Measurements from ENCODE around the gene YIPF1. TPM values are rescaled to one million over a fixed set of nuclear protein-coding genes. Genes with fewer than 3 reads are reported as not detected.
A peak's percentile ranks its signal among the peaks of the same experiment; 100 is the strongest.

Gene YIPF1
- total RNA-seq, 1 donor from 2014 or later: 27.1 TPM

DNA sequence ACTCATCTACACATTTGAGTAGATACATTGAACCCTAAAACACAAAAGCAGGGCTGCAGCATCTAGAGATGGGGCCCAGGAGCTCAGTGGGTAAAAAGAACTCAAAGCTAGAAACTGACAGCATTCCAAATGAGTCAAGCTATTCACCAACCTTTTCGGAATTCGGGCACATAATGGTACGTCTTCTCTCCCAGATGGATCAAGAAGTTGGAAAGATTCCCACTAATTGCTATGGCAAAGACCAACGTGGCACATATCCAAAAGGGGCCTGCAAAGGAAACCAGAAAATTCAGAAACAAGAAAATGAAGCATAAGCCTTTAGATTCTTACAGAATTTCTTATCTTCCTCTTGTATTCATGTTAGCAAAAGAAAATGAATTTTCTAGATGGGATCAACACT is 18.4 kb downstream of the YIPF1 start:
- no peak for FAIRE-seq
- Histone ChIP-seq H3K9ac (ENCODE audit: low read length) (no peak overlapping the region), H2AFZ (ENCODE audit: low read depth, low read length) (no peak overlapping the region), H3K4me2 (ENCODE audit: low read length) (no peak overlapping the region), H3K36me3 (ENCODE audit: insufficient read depth, low read length) (peaks cover 4% of the 10 kb centered on the region), H3K79me2 (ENCODE audit: insufficient read depth, low read length) (no peaks in the 10 kb centered on the region), H3K4me1 (ENCODE audit: insufficient read depth, low read length) (peaks cover 4% of the 10 kb centered on the region), H3K4me3 (ENCODE audit: insufficient read depth, low read depth, low read length) (no peak overlapping the region), H4K20me1 (ENCODE audit: insufficient read depth, low read length) (no peaks in the 10 kb centered on the region), H3K27ac (ENCODE audit: low read depth, low read length) (no peak overlapping the region), H3K27me3 (ENCODE audit: insufficient read depth, low read length) (no peaks in the 10 kb centered on the region), H3K9me3 (ENCODE audit: insufficient read depth, low read depth, low read length) (no peaks in the 10 kb centered on the region)
- peaks cover 24% of the 10 kb centered on the region for H3K36me3 Mint-ChIP-seq (ENCODE audit: low read depth, unreplicated experiment)
- TF ChIP-seq EZH2 (IDR thresholded peaks at IDR 0.05; ENCODE audit: insufficient read depth, low read length): no peak
- TF ChIP-seq, protein P1, sequence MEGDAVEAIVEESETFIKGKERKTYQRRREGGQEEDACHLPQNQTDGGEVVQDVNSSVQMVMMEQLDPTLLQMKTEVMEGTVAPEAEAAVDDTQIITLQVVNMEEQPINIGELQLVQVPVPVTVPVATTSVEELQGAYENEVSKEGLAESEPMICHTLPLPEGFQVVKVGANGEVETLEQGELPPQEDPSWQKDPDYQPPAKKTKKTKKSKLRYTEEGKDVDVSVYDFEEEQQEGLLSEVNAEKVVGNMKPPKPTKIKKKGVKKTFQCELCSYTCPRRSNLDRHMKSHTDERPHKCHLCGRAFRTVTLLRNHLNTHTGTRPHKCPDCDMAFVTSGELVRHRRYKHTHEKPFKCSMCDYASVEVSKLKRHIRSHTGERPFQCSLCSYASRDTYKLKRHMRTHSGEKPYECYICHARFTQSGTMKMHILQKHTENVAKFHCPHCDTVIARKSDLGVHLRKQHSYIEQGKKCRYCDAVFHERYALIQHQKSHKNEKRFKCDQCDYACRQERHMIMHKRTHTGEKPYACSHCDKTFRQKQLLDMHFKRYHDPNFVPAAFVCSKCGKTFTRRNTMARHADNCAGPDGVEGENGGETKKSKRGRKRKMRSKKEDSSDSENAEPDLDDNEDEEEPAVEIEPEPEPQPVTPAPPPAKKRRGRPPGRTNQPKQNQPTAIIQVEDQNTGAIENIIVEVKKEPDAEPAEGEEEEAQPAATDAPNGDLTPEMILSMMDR (IDR thresholded peaks at IDR 0.05; ENCODE audit: insufficient read depth, low read depth, low read length): no peak
- DNase-seq (ENCODE audit: low read depth): peak; percentile 6
- H3K27me3 Mint-ChIP-seq (ENCODE audit: low read depth, unreplicated experiment): no peaks in the 10 kb centered on the region
- no peak overlapping the region for H3K4me3 Mint-ChIP-seq (ENCODE audit: unreplicated experiment)
- H3K9me3 Mint-ChIP-seq (ENCODE audit: unreplicated experiment): no peaks in the 10 kb centered on the region
- H3K27ac Mint-ChIP-seq (ENCODE audit: unreplicated experiment): no peak overlapping the region
- no peaks in the 10 kb centered on the region for H3K4me1 Mint-ChIP-seq (ENCODE audit: low read depth, unreplicated experiment)

DNA sequence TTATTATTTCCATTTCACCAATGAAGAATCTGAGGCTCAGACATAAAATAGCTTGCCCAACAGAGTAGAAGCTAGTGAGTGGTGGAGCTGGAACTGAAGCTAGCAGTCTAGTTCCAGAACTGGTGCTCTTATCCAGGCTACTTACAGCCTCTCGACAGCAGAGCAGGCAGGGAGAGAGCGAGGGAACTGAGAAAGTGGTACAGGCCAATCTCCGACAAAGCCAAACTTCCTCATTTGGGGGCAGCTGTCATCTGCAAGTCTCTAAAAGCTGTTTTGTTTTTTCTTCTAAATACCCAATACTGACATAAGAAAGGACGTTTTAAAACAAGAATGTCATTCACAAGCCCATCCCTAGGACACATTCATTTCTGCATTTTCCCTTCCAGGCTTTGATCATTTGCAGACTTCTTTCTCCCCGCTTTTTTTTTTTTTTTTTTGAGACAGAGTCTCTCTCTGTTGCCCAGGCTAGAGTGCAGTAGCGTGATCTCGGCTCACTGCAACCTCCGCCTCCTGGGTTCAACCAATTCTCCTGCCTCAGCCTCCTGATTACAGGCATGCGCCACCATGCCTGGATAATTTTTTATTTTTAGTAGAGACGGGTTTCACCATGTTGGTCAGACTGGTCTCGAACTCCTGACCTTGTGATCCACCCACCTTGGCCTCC is 20.0 kb downstream of the YIPF1 start:
- Histone ChIP-seq H3K4me1 (ENCODE audit: insufficient read depth, low read length) (peaks cover 4% of the 10 kb centered on the region), H3K9ac (ENCODE audit: low read length) (no peak overlapping the region), H3K79me2 (ENCODE audit: insufficient read depth, low read length) (no peaks in the 10 kb centered on the region), H3K36me3 (ENCODE audit: insufficient read depth, low read length) (peaks cover 4% of the 10 kb centered on the region), H3K27me3 (ENCODE audit: insufficient read depth, low read length) (no peaks in the 10 kb centered on the region), H4K20me1 (ENCODE audit: insufficient read depth, low read length) (no peaks in the 10 kb centered on the region), H2AFZ (ENCODE audit: low read depth, low read length) (no peak overlapping the region), H3K9me3 (ENCODE audit: insufficient read depth, low read depth, low read length) (no peaks in the 10 kb centered on the region), H3K4me2 (ENCODE audit: low read length) (no peak overlapping the region), H3K27ac (ENCODE audit: low read depth, low read length) (no peak overlapping the region), H3K4me3 (ENCODE audit: insufficient read depth, low read depth, low read length) (no peak overlapping the region)
- no peaks in the 10 kb centered on the region for H3K9me3 Mint-ChIP-seq (ENCODE audit: unreplicated experiment)
- H3K36me3 Mint-ChIP-seq (ENCODE audit: low read depth, unreplicated experiment): peaks cover 21% of the 10 kb centered on the region
- DNase-seq (ENCODE audit: low read depth) (no peak), FAIRE-seq (no peak)
- H3K27me3 Mint-ChIP-seq (ENCODE audit: low read depth, unreplicated experiment): no peaks in the 10 kb centered on the region
- no peaks in the 10 kb centered on the region for H3K4me1 Mint-ChIP-seq (ENCODE audit: low read depth, unreplicated experiment)
- H3K27ac Mint-ChIP-seq (ENCODE audit: unreplicated experiment): no peak overlapping the region
- TF ChIP-seq EZH2 (IDR thresholded peaks at IDR 0.05; ENCODE audit: insufficient read depth, low read length): no peak
- TF ChIP-seq, protein P1 (IDR thresholded peaks at IDR 0.05; ENCODE audit: insufficient read depth, low read depth, low read length): no peak
- no peak overlapping the region for H3K4me3 Mint-ChIP-seq (ENCODE audit: unreplicated experiment)

DNA sequence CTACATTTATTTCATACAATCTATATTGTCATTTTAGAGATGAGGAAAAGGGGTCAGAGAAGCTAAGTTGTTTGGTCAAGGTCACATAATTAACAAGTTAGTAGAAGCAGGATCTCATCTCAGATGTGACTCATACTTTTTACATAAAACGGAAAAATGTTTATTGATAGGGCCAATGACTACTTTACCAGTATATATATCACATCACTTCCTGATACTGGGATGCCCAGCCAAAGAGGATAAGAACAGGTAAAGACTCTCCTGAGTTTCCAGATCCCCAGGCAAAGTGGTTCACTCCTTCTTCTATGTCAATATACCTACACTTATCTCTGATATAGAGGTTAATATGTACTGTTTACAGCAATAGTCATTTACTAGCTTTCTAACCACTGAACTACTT is 21.0 kb downstream of the YIPF1 start:
- H3K9ac ChIP-seq (ENCODE audit: low read length): no peak overlapping the region
- DNase-seq (ENCODE audit: low read depth): no peak
- H3K9me3 ChIP-seq (ENCODE audit: insufficient read depth, low read depth, low read length): no peaks in the 10 kb centered on the region
- no peaks in the 10 kb centered on the region for H3K79me2 ChIP-seq (ENCODE audit: insufficient read depth, low read length)
- Mint-ChIP-seq H3K9me3 (ENCODE audit: unreplicated experiment) (no peaks in the 10 kb centered on the region), H3K27ac (ENCODE audit: unreplicated experiment) (no peak overlapping the region), H3K4me1 (ENCODE audit: low read depth, unreplicated experiment) (no peaks in the 10 kb centered on the region), H3K36me3 (ENCODE audit: low read depth, unreplicated experiment) (peaks cover 21% of the 10 kb centered on the region), H3K27me3 (ENCODE audit: low read depth, unreplicated experiment) (no peaks in the 10 kb centered on the region), H3K4me3 (ENCODE audit: unreplicated experiment) (no peak overlapping the region)
- H3K27ac ChIP-seq (ENCODE audit: low read depth, low read length): no peak overlapping the region
- no peak overlapping the region for H3K4me2 ChIP-seq (ENCODE audit: low read length)
- H3K4me3 ChIP-seq (ENCODE audit: insufficient read depth, low read depth, low read length): no peak overlapping the region
- H2AFZ ChIP-seq (ENCODE audit: low read depth, low read length): no peak overlapping the region
- H4K20me1 ChIP-seq (ENCODE audit: insufficient read depth, low read length): no peaks in the 10 kb centered on the region
- FAIRE-seq: no peak
- no peak for TF ChIP-seq EZH2 (IDR thresholded peaks at IDR 0.05; ENCODE audit: insufficient read depth, low read length)
- TF ChIP-seq, protein P1 (IDR thresholded peaks at IDR 0.05; ENCODE audit: insufficient read depth, low read depth, low read length): no peak
- H3K4me1 ChIP-seq (ENCODE audit: insufficient read depth, low read length): peaks cover 4% of the 10 kb centered on the region
- H3K27me3 ChIP-seq (ENCODE audit: insufficient read depth, low read length): no peaks in the 10 kb centered on the region
- H3K36me3 ChIP-seq (ENCODE audit: insufficient read depth, low read length): peaks cover 4% of the 10 kb centered on the region
